Colon (tissue), 2 donors: ENCODE measurements around the gene ANKH.

Experiments
- FAIRE-seq: peaks from 2 replicates; lab custom pipeline; 2012; peaks lifted over from hg19 to GRCh38; lab: Jason Lieb, UNC
- donor health status: control.
- donor health status: control.

ANKH gene

GRCh38 chr5:14734396-14734795, 137.2 kb downstream of the ANKH start:
- no peak for FAIRE-seq

GRCh38 chr5:14733661-14734060, 137.9 kb downstream of the ANKH start:
- FAIRE-seq = no peak

DNA sequence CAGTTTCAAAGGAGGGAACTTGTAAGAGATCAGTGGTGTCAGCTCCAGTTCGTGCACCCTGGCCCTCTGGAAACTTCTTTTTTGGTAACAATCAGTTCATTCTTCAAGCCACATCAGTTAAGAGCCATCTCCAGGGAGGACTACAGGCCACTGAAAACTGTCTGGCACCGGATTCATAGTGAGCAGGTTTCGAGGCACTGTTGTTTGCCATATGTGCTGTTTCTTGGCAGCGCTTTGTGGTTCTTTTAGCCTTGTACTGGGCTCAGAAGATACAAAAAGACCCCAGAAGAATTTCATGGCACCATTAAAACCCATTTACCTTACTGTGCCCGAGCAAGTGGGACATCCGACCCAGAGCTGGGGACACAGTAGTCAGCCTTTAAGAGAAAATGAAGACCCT, 138.6 kb downstream of the ANKH start:
- no peak for FAIRE-seq

- no peak for FAIRE-seq
Observed at GRCh38 chr5:14730881-14731280, 140.7 kb downstream of the ANKH start.

DNA sequence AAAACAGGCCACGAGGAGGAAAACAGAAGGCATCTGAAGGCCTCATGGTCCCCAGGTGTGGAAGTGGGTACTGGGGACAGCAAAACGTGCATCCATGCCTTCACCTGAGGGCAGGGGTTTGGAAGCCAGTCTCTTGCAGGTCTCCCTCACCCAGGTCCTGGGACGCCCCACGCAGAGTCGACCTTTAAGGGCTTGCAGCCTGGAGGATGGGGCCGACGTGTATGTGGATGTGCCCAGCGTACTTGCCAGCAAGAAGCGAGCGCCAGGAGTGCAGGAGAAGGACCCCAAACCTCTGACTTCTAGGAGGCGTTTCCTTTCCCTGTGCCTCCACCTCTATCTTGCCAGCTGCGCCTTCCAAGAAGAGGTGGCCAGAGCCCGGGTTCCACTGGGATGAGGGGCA, 141.1 kb downstream of the ANKH start:
- FAIRE-seq = no peak

GRCh38 chr5:14729448-14730385, 141.9 kb downstream of the ANKH start:
- no peak for FAIRE-seq

- FAIRE-seq = no peak
Observed at GRCh38 chr5:14728459-14728938, 143.1 kb downstream of the ANKH start.

GRCh38 chr5:14727928-14728458, 143.6 kb downstream of the ANKH start:
- FAIRE-seq = no peak

GRCh38 chr5:14727428-14727865, 144.1 kb downstream of the ANKH start:
- FAIRE-seq = no peak

DNA sequence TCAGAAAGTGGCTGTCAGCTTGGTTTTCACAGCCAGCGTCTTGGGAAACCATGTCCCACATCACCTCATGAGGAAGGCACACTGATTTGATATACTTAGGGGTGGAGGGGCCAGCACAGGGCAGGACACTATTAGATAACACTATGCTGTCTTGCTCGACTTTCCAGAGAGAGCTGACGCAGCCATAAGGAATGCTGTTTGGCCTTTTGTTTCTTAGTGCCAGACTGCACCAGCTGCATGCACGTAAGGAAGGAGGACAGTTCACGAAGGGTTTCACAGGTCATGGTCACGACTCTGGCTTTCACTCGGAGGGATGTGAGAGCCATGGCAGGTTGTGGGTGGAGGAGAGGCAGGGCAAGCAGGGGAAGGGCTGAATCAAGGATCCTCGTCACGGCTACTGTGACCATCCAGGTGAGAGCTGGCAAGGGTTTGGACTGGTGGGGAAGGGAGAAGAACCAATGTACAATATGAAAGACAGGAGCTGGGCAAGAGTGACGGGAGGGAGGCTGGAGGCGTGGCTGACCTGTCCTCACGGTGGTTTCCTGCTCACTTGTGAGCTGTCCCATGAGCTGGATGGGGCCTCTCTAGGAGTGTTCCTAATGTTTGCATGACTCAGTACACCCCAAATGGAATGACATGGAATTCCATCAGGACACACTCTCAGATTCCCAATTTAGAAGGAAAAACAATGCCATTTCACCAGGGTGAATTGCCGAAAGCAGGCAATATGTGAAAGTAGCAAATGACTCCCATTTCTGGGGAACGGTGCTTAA, 145.3 kb downstream of the ANKH start:
- FAIRE-seq = no peak

DNA sequence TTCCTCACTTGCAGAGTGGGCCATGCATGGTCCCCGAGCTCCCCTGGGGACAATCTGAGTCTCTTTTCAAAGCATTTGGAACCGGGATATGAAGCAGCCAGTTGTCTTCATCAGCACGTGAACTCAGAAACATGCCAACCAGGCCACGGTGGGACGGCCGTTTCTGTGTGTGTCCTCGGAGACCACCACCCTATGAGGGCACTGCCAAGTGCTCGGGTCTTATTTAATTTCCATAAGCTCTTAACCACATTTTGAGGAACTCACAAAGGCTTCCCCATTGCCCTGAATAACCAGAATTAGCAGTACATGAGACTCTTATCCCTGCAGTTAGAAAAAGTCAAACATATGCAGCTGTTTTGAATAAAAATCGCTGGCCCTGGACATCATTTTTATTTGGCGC, 146.9 kb downstream of the ANKH start:
- no peak for FAIRE-seq

DNA sequence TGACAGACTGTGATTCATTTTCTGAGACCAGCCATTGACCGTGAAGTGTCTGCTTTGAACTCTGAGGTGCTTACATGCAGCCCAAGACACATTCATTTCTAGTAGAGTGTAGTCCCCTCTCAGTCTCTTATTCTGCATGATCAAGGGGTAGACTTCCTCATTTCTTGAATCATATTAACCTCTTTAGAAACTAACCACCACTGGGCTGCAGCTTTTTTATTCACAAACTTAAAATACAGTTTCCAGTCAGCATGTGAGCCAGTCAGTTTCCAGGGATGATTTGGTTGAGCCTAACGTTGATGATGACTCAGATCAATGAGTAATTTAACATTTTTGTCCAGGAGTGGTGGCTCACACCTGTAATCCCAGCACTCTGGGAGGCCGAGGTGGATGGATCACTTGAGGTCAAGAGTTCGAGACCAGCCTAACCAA, 147.9 kb downstream of the ANKH start:
- FAIRE-seq = no peak

DNA sequence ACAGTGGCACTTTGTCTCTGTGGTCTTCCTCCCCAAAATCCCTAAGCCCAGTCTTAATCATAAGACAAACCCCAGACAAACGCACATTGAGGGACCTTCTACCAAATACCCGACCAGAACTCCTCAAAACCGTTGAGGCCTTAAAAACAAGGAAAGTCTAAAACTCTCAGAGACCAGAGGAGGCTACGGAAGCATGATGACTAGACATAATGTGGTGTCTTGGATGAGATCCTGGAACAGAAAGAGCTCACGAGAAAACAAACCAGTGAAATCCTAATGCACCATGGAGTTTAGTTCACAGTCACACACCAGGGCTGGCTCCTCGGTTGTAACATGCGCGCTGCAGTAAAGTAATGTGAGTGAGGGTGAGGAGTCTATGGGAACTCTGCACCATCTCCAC, 148.7 kb downstream of the ANKH start:
- no peak for FAIRE-seq

- no peak for FAIRE-seq
Observed at GRCh38 chr5:14721990-14722656, 149.5 kb downstream of the ANKH start.

- no peak for FAIRE-seq
Observed at GRCh38 chr5:14720236-14720923, 151.2 kb downstream of the ANKH start.

GRCh38 chr5:14718778-14719177, 152.8 kb downstream of the ANKH start:
- no peak for FAIRE-seq

- no peak for FAIRE-seq
Observed at GRCh38 chr5:14716755-14717752, 154.5 kb downstream of the ANKH start.

GRCh38 chr5:14715481-14715880, 156.1 kb downstream of the ANKH start:
- FAIRE-seq = no peak

DNA sequence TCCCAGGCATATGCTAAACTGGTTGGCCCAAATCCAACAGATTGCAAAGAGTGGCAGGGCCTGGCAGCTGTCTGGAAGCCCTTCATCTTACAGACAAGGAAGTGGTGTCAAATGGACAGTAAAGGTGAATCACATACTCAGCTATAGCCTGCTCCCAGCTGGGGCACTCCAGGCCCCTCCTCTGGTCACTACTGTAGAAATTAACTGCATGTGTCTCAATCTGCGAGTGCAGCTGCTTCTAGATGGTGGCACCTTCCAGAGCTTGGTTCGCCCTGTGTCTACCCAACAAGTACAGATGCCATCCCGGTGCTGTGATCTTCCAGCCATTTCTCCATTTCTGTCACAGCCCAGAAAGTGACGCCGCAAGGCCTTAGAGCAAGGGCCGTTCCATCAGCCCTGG, 156.9 kb downstream of the ANKH start:
- no peak for FAIRE-seq
